GM12892 (cell line): Measurements from ENCODE around the gene CAMTA1.

Experiments
- DNase-seq: peaks from one replicate; pipeline ENCODE4 v3.0.0; 2011; ENCODE audit not compliant: insufficient read length
- FAIRE-seq: peaks from 2 replicates; lab custom pipeline; 2011; peaks lifted over from hg19 to GRCh38; lab: Jason Lieb, UNC
- POLR2A ChIP-seq: IDR thresholded peaks from 2 replicates; pipeline ENCODE4 v1.6.1; 2011; ENCODE audit warnings: low read depth, low read length, control low read depth
- POLR2AphosphoS5 ChIP-seq: IDR thresholded peaks from 2 replicates; pipeline ENCODE4 v1.6.1; 2011; ENCODE audit warnings: low read depth, low read length, control low read depth
- TAF1 ChIP-seq: IDR thresholded peaks from 2 replicates; pipeline ENCODE4 v1.6.1; 2011; ENCODE audit warnings: low read depth, mild to moderate bottlenecking, control low read depth, low read length, borderline replicate concordance

Gene CAMTA1

DNA sequence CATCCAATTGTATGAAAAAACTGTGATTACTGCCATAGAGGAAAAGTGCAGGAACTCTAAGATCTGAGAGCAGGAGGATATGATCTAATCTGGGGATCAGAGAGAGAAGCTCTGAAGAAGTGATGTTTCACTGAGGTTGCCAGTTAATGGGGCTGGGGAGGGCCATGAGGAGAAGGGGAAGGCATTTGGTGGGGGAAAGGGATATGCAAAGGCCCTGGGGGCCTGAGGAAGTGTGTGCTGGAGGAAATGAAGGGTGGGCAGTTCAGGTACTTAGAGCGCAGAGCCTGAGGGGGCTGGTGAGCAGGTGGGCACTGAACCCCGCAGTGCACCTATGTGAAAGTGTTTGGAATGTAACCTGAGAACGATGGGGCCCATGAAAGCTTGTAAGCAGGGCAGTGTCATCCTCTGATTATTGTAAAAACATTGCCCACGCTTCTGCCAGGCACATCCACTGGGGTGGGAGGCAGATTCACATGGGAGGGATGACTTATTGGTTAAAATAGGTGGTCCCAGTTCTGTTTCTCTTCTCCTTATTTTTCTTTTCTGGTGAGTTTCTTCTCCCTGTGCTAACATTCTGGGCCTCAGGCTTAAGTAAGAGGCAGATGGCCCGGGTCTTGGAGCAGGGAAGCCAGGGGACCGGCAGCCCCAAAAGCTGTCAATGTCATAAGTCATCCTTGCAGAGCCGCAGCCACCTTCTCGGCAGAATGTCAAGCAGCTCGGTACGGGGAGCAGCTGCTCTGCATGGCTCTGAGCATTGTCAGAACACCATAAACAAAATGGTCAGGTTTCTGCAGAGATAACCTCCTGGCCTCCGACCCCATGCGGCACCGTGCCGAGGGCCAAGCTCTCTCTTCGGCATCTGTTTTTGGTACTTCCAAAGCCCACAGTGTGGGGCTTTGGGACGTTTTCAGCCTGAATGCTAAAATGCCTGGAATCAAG, 493.8 kb downstream of the CAMTA1 start:
- no peak for FAIRE-seq
- no peak for DNase-seq
- TF ChIP-seq POLR2A (no peak), TAF1 (no peak), POLR2AphosphoS5 (no peak)

DNA sequence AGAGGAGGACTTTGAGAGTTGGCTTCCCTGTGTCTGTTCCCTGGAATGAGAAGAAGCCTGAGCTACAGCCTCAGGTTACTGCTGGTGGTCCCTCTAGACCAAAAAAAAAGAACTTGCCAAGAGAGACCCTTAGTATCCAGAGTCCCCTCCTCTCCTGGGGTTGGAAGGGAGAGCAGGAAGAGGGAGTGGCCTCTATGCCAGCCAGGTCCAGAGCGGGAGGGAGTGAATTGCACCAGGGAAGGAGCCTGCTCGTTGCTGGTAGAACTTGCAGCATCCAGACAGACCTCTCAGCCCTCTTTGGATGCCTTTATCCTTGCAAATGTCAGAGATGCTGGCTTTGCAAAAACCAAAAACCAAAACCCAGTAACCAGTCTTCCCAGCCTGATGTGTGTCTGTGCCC, 494.5 kb downstream of the CAMTA1 start:
- DNase-seq: no peak
- FAIRE-seq: no peak

DNA sequence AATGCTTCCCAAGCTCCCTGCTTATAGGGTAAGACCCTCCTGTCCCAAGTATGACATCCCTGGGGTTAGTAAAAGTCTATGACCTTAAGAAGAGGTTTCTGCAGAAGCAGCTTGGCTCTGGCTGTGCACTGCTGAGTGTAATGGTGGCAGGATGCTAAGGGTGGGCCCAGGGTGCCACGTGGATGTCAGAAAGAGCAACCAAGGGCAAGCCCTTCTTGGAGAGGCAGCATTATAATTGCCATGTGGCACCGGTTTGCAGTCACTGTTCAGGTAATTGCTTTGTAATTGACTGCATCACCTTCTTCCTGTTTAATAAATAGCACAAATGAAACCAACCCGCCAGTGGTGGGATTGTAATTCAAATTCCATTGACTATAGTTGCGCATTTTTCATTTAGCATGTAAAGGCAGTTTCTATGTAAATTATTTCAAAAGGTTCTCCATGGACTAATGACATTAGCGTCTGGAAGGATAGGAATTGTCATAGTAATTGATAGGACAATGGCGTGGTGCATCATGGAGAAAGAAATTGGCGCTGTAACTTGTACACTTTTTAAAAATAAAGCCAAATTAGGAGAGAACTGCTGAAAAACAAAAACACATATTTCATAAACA, 495.2 kb downstream of the CAMTA1 start:
- no peak for FAIRE-seq
- no peak for DNase-seq
- TF ChIP-seq POLR2A (no peak), TAF1 (no peak), POLR2AphosphoS5 (no peak)

More for the DNA sequence above, 494.5 kb downstream of the CAMTA1 start:
- no peak for TF ChIP-seq POLR2A
- no peak for TF ChIP-seq TAF1
- TF ChIP-seq POLR2AphosphoS5: no peak

DNA sequence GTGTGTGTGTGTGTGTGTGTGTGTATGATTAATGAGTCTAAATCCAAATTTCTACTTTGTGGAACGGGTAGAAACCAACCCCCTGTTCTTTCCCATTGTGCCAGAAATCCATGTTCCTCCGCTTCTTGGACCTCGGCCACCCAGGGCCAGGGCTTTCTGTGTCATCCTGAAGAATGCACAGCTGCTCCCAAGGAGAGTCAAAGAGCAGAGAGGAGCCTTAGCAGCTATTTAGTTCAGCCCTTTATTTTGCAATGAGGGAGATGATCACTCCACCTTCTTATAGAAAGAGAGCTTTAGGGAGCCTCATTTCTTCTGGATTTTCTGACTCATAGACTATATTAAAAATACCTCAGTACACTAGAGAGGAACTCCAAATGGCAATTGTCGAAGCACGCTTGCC, 496.6 kb downstream of the CAMTA1 start:
- TF ChIP-seq POLR2AphosphoS5 (no peak), TAF1 (no peak), POLR2A (no peak)
- DNase-seq (no peak), FAIRE-seq (no peak)

DNA sequence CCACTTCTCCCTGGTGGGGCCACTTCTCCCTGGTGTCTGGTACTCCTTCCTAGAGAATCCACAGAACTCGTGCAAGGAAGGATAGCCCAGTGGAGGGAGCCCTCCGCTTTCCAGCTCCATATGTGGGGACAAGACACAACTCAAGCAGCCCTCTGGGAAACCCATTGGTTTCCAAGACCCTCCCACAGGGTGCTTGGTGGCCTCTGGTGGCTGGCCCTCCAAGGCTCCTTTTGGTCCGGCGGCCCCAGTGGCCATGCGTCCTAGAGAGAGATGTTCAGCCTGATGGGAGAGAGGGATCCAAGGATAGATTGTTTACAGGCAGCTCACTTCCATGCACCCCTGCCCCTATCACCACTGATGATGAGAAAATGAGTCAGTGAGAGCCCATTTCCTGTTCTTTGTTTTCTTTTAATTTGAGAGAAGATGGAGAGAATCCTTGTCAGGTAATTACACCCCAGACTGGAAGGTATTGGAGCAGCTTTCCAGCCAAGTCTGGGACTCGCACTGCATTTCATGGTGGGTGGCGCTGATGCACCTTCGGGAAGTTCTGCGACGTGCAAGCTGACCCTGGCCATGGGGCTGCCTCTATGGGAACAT, 499.7 kb downstream of the CAMTA1 start:
- no peak for FAIRE-seq
- TF ChIP-seq POLR2AphosphoS5: no peak
- no peak for TF ChIP-seq POLR2A
- no peak for TF ChIP-seq TAF1

DNA sequence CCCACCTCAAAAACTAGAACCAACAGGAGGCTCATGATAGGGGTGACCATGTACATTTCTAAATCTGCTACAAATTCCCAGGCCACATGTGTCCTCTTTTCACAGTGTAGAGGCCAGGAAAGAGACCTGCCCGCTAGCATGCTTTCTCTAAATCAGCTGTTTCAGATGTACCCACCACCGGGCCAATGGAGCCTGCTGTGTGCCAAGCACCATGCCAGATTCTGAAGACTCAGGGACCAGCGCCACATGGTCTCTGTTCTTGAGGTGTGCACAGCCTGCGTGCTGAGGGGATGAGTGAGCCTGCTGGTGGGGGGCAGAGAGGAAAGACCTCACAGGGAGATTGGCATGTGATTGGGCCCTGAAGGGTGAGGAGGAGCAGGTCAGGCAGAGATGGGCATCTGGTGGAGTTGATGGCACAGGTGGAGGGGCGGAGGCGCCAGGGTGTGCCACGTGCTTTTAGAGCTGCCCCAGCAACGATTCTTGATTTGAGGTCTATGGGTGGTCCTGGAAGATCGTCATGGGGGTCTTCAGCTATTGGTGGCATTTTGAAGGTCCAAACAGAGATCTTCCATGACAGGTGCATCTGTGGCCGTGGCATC, 500.7 kb downstream of the CAMTA1 start:
- no peak for DNase-seq
- TF ChIP-seq POLR2AphosphoS5 (no peak), TAF1 (no peak), POLR2A (no peak)
- FAIRE-seq: no peak

More for the DNA sequence above, 499.7 kb downstream of the CAMTA1 start:
- no peak for DNase-seq

DNA sequence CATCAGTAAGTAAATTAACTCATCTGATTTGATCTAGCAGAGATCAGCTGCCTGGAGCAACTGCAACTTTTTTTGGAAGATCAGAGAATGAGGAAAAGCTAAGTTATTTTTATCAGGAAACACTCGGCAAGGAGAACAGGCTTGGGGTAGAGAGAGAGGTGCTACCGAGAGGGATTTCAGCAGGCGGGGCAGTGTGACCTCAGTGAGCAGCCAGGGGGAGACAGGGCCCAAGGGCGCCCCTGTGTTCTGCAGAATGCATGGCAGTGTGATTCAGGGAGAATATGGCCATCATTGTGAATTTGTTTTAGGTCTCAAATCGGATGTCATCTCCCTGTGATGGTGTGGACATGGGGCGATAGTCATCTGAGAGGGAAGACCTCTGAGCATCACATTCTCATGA, 501.8 kb downstream of the CAMTA1 start:
- DNase-seq (no peak), FAIRE-seq (no peak)
- TF ChIP-seq POLR2AphosphoS5 (no peak), POLR2A (no peak), TAF1 (no peak)

DNA sequence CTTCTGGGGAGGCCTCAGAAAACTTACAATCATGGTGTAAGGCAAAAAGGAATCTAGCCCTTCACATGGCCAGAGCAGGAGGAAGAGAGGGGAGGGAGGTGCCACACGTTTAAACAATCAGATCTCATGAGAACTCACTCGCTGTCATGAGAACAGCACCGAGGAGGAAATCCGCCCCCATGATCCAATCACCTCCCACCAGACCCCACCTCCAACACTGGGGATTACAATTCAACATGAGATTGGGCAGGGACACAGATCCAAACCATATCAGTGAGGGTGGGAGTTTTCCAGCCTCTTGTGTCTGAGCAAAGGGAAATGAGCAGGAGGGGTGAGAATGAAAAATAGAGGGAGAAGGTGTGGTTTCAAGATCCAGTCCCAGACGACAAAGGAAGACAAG, 503.7 kb downstream of the CAMTA1 start:
- TF ChIP-seq TAF1 (no peak), POLR2AphosphoS5 (no peak), POLR2A (no peak)
- DNase-seq (no peak), FAIRE-seq (no peak)

DNA sequence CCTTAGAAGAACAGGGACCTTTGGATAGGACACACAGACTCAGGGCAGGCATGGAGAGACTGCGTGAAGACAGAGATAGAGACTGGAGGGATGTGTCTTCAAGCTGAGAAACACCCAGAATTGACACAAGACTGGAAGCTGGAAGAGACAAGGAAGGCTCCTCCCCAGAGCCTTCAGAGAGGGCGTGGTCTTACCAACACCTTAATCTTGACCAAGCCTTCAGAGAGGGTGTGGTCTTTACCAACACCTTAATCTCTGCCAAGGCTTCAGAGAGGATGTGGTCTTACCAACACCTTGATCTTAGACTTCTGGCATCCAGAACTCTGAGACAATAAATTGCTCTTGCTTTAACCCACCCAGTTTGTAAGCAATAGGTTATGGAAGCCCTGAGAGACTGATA, 504.4 kb downstream of the CAMTA1 start:
- FAIRE-seq: no peak
- no peak for TF ChIP-seq POLR2A
- DNase-seq: no peak

DNA sequence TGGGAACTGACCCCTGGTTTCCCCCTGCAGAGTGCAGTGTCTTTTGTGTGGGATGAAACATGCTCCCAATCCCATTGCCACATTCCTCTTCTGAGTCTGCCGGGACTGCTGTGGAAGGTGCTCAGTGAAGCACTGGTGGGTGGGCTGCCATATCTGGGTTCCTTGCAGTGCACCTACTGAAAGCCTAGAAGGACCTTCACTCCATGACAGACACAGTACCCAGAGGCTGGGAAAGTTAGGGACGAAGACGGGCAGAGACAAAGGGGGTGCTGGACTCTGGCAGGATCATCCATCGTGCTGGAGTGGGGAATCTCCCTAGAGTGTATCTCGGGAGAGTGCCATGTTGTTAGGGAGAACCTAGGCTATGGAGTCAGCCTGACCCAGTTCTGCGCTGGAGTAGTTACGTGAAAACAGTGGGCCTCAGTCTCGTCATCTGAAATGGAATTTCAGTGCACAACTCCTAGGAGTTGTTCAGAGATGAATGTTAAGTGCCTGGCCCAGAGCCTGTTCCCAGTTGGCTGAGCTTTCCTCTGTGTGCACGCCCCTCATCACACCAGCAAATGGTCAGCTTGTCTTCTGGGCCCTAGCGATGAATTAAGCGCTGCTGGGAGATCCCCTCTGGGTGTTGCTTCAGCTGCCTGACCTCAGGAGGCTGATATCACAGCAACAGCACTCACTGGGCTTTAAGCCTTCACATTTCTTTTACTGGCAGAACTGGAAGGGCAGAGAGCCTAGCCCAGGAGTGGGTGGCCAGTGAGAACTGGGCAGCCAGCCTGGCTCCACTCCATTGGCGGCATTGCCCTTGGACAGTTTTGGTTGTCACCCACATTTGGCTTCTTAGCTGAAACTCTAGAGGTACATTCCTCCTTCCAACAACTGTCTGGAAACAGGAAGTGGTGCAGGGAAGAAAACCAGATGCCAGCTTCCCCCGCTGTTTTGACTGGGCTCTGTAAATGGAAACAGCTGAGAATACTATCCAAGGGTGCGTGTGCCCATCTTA, 506.0 kb downstream of the CAMTA1 start:
- TF ChIP-seq POLR2A (no peak), POLR2AphosphoS5 (no peak), TAF1 (no peak)
- DNase-seq (no peak), FAIRE-seq (no peak)

DNA sequence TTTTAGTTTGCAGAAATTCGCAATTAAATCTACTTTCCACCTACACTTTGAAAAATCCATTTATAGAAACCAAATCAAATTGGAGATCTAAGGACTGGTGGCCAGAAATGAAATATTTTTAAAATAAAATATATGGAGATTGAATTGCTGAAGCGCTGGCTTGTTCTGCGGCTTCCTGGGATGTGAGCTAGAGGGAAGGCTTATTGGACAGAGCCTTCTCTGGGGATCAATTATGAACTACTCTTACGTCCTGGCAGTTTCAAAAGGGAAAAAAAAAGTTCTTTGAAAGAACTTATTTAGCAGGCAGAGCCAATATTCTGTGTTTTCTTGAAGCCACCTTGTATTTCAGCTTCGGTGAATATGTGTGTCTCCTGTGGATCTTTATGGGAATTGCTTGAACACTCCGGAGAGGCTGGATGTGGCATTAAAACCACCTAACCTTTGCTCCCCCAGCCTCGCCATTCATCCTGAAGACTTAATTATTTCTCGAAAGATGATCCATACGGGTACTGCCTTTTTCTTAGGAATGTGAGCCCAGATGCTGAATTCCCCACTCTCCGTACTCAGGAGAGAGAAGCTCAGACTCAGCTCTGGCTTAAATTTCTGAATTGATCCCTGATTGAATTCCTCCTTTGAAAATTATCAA, 506.9 kb downstream of the CAMTA1 start:
- no peak for DNase-seq
- TF ChIP-seq TAF1: no peak
- TF ChIP-seq POLR2AphosphoS5: no peak
- TF ChIP-seq POLR2A: no peak
- no peak for FAIRE-seq
